HepG2 (cell line): ENCODE results near the gene ZSCAN4. TPM values are rescaled to one million over a fixed set of nuclear protein-coding genes. Genes with fewer than 3 reads are reported as not detected.

ENCODE experiments used
- BORCS8-MEF2B ChIP-seq: sonication (generic); formaldehyde crosslinking; IDR thresholded peaks from 2 replicates; pipeline ENCODE4 v1.8.0; 2022; ENCODE audit warnings: mild to moderate bottlenecking, missing genetic modification reagents
- FOXO4 ChIP-seq: sonication (generic); formaldehyde crosslinking; conservative IDR thresholded peaks from 2 replicates; pipeline ENCODE4 v1.8.1; 2023; ENCODE audit warnings: missing genetic modification reagents
- HNRNPLL ChIP-seq: fragments of 200-400 bp; formaldehyde crosslinking; IDR thresholded peaks from 2 replicates; pipeline ENCODE4 v1.6.1; 2017; ENCODE audit warnings: mild to moderate bottlenecking, low read depth, low read length; ENCODE audit not compliant: poor library complexity, severe bottlenecking
- NFE2L2 ChIP-seq: fragments of 150-350 bp; IDR thresholded peaks from 2 replicates; pipeline ENCODE4 v1.6.1; 2014; ENCODE audit warnings: low read length
- POGK ChIP-seq: sonication (generic); formaldehyde crosslinking; conservative IDR thresholded peaks from 2 replicates; pipeline ENCODE4 v1.8.0; 2022; ENCODE audit warnings: mild to moderate bottlenecking, moderate library complexity, missing genetic modification reagents
- PRDM4 ChIP-seq: sonication (generic); formaldehyde crosslinking; IDR thresholded peaks from 2 replicates; pipeline ENCODE4 v1.9.0; 2021; ENCODE audit warnings: missing genetic modification reagents, borderline replicate concordance
- RFXANK ChIP-seq: IDR thresholded peaks from 2 replicates; pipeline ENCODE4 v1.6.1; 2016
- RFXAP ChIP-seq: sonication (generic); formaldehyde crosslinking; IDR thresholded peaks from 2 replicates; pipeline ENCODE4 v1.4.0; 2020; ENCODE audit warnings: missing genetic modification reagents, borderline replicate concordance
- SUZ12 ChIP-seq: fragments of 150-350 bp; IDR thresholded peaks from 2 replicates; pipeline ENCODE4 v1.6.1; 2014; ENCODE audit warnings: low read depth, low read length
- TAF1 ChIP-seq: sonication (generic); formaldehyde crosslinking; IDR thresholded peaks from 2 replicates; pipeline ENCODE4 v1.4.0; 2020; ENCODE audit warnings: missing genetic modification reagents
- XRCC5 ChIP-seq: fragments of 200-400 bp; formaldehyde crosslinking; optimal IDR thresholded peaks from 2 replicates; pipeline ENCODE3; 2017; ENCODE audit warnings: mild to moderate bottlenecking, low read length
- ZFP36 ChIP-seq: fragments of 150-350 bp; IDR thresholded peaks from 2 replicates; pipeline ENCODE4 v1.6.1; 2018; ENCODE audit warnings: borderline replicate concordance, low read length, low read depth; ENCODE audit not compliant: partially characterized antibody
- ZNF230 ChIP-seq: sonication (generic); formaldehyde crosslinking; IDR thresholded peaks from 2 replicates; pipeline ENCODE4 v1.4.0; 2020; ENCODE audit warnings: mild to moderate bottlenecking, missing genetic modification reagents
- ZNF512 ChIP-seq: sonication (generic); formaldehyde crosslinking; IDR thresholded peaks from 2 replicates; pipeline ENCODE4 v1.4.0; 2020; ENCODE audit warnings: mild to moderate bottlenecking, missing genetic modification reagents
- ZNF543 ChIP-seq: sonication (generic); formaldehyde crosslinking; IDR thresholded peaks from 2 replicates; pipeline ENCODE4 v1.4.0; 2020; ENCODE audit warnings: mild to moderate bottlenecking, missing genetic modification reagents
- ZNF687 ChIP-seq: sonication (generic); formaldehyde crosslinking; IDR thresholded peaks from 2 replicates; pipeline ENCODE4 v1.5.1; 2020; ENCODE audit warnings: mild to moderate bottlenecking, missing genetic modification reagents, moderate library complexity
- ZSCAN29 ChIP-seq: sonication (generic); formaldehyde crosslinking; conservative IDR thresholded peaks from 2 replicates; pipeline ENCODE4 v1.4.0; 2020; ENCODE audit warnings: mild to moderate bottlenecking, missing genetic modification reagents
- polyA plus RNA-seq, 8 experiments: library from polyadenylated mRNA; depleted of rRNA in 3 of 8; stranded (reverse) in 7 of 8; unstranded in 1 of 8; fragments of >200 nt; fragmentation: Illumina TruSeq in 4 of 8; extraction: Trizol in 4 of 8; gene quantifications; 2 replicates each; pipeline versions ENCODE4 v1.2.1 to v1.2.3, GENCODE V29; 2011 to 2016; ENCODE audit warnings: low read depth in 4 of 8, missing spikeins in 1 of 8, mixed read lengths in 1 of 8; ENCODE audit not compliant: insufficient read depth in 1 of 8
- total RNA-seq, 5 experiments: library from RNA; depleted of rRNA; stranded (reverse); fragments of >200 nt; fragmentation: Illumina TruSeq; extraction: Trizol; gene quantifications; 2 replicates each; pipeline ENCODE4 v1.2.3, GENCODE V29; 2016; ENCODE audit warnings: low read depth in 1 of 5

Gene ZSCAN4
- total and polyA plus RNA-seq, 2 of the 13 experiments (the other 11 are each of a cell fraction or from before 2014, with no cell fraction given): 0.60 to 0.73 TPM

GRCh38 chr19:57664269-57665127 is 4.2 kb upstream of the ZSCAN4 start (continued):
- TF ChIP-seq PRDM4 (CRISPR knock-in tag) (no peak), TAF1 (CRISPR knock-in tag) (peak; percentile 46; the same call in 1 of the 2 replicates), HNRNPLL (peak; percentile 57), ZNF512 (no peak), FOXO4 (no peak), ZNF543 (CRISPR knock-in tag) (peak; percentile 46; the same call in 1 of the 2 replicates), ZSCAN29 (CRISPR knock-in tag) (0 out of 2 replicates have a peak, but pooled peaks have one; percentile 29), ZNF230 (CRISPR knock-in tag) (no peak), XRCC5 (peak; percentile 16), ZNF687 (CRISPR knock-in tag) (peak; percentile 88), BORCS8-MEF2B (CRISPR knock-in tag) (no peak; the same call in 1 of the 2 replicates), SUZ12 (no peak), RFXAP (no peak), RFXANK (CRISPR knock-in tag) (no peak), ZFP36 (no peak), NFE2L2 (no peak), POGK (CRISPR knock-in tag) (0 out of 2 replicates have a peak, but pooled peaks have one; percentile 22)
